Body of pancreas (tissue), 4 donors: ENCODE results near the gene POLL. TPM values are rescaled to one million over a fixed set of nuclear protein-coding genes. Genes with fewer than 3 reads are reported as not detected.

ENCODE experiments used
- ATAC-seq: fragments of 150-250 bp; one replicate; pipeline ENCODE4 v1.9.1; 2016
- DNase-seq, 4 donors: peaks; one replicate each; pipeline ENCODE4 v3.0.0-alpha.2; 2019
- H3K27ac ChIP-seq, 4 donors: fragments of 200-600 bp; sonication (generic); 1 replicate in 3 of 4; 2 replicates in 1 of 4; pipeline versions ENCODE4 v1.5.1 to v1.6.1; 2016 to 2019; ENCODE audit warnings: mild to moderate bottlenecking in 1 of 4, mixed read lengths in 1 of 4, moderate library complexity in 1 of 4
- H3K27me3 ChIP-seq, 2 donors: fragments of 200-600 bp; sonication (generic); one replicate each; pipeline ENCODE4 v1.6.0; 2016; ENCODE audit warnings: mild to moderate bottlenecking in 1 of 2
- H3K36me3 ChIP-seq, 2 donors: fragments of 200-600 bp; sonication (generic); replicated peaks in 1 of 2; 2 replicates each; pipeline ENCODE4 v1.5.1; 2016; ENCODE audit warnings: low read depth in 2 of 2; ENCODE audit not compliant: insufficient read depth in 1 of 2
- H3K4me1 ChIP-seq: fragments of 200-600 bp; sonication (generic); one replicate; pipeline ENCODE4 v1.6.0; 2016
- H3K4me3 ChIP-seq, 2 donors: fragments of 200-600 bp; sonication (generic); 1 replicate in 1 of 2; 2 replicates in 1 of 2; pipeline ENCODE4 v1.5.1; 2016 to 2019
- H3K9me3 ChIP-seq, 3 donors: fragments of 200-600 bp; sonication (generic); 1 replicate in 2 of 3; 2 replicates in 1 of 3; pipeline ENCODE4 v1.5.1; 2016
- POLR2A ChIP-seq, 3 donors: fragments of 450-650 bp; IDR thresholded peaks; one replicate each; pipeline ENCODE4 v1.6.1; 2016; ENCODE audit warnings: antibody characterized with exemption in 3 of 3, mild to moderate bottlenecking in 2 of 3
- WGBS, 2 donors: methylation state at CpG; one replicate each; pipeline ENCODE4 v1.1.5; 2017; 5-methylcytosine and 5-hydroxymethylcytosine counted together
- intact Hi-C: fragments of 100-400 bp; cut with DNase I; formaldehyde crosslinking; loops from one replicate; pipeline ENCODE4 v1.15.1; 2023
- total RNA-seq, 2 donors: library from RNA; depleted of rRNA; stranded (reverse); fragments of >200 nt; gene quantifications; one replicate each; pipeline ENCODE4 v1.1.0, GENCODE V29; 2016
- TF ChIP-seq, protein P1 (sequence below), 7 experiments: fragments of 450-650 bp in 4 of 7; fragments of 200-600 bp in 3 of 7; sonication (generic) in 3 of 7; IDR thresholded peaks; one replicate each; pipeline ENCODE4 v1.5.1; 2016 to 2019; ENCODE audit warnings: antibody characterized with exemption in 7 of 7

The POLL gene
- total RNA-seq, 2 donors from 2014 or later: 36.9 to 38.4 TPM

DNA sequence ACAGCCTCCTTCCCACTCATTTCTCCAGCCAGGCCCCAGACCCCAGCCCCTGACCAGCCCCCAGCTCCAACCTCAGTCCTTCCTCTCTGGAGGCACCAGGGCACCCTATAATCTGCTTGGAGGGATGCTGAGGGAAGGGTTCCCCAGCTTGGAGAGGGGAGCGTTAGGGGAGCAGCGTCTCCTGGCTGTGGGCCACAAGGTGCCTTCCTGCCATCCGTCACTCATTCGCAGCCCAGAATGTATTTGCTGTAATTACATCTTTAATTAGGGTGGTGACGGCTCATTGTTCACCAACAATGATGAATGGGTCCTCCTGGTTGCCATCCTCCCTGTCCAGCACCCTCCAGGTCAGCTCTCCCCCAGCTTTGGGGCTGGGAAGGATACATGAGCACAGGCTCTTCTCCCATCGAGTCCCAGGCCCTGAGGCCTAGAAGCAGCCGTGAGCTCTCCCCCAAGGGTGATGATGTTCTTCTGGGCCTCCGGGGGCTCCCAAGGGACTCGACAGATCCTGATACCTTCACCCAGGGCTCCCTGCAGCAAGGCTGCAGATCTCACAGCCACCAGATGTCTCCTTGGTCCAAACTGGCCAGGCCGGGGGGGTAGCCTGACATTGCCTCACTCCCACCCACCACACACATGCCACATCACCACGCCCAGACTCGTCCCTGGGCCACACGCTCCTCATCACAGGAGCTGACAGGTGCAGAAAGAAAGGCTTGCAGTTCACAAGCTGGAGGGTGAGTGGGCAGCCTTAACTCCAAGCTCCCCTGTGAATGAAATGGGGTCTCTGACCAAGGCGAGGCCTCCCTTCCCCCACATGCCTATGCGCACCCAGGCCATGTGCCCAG lies 26.8 kb downstream of the POLL start:
- intact Hi-C loops: loop anchor here (10.0 kb wide), 1 partner anchor 286 kb away; no protein-coding TSS in a partner anchor
- ATAC-seq (no peak), DNase-seq (no peak)
- 60 to 78% methylated on average over 8 to 15 of the region's 15 CpGs for WGBS, 2 donors
- peaks cover 0 to 5% of the 10 kb centered on the region in 2 donors for H3K27me3 ChIP-seq
- no peaks in the 10 kb centered on the region for H3K36me3 ChIP-seq
- H3K4me3 ChIP-seq: no peak overlapping the region
- no peak overlapping the region for H3K27ac ChIP-seq
- peaks cover 2% of the 10 kb centered on the region for H3K4me1 ChIP-seq
- H3K9me3 ChIP-seq: no peaks in the 10 kb centered on the region
- TF ChIP-seq, protein P1, sequence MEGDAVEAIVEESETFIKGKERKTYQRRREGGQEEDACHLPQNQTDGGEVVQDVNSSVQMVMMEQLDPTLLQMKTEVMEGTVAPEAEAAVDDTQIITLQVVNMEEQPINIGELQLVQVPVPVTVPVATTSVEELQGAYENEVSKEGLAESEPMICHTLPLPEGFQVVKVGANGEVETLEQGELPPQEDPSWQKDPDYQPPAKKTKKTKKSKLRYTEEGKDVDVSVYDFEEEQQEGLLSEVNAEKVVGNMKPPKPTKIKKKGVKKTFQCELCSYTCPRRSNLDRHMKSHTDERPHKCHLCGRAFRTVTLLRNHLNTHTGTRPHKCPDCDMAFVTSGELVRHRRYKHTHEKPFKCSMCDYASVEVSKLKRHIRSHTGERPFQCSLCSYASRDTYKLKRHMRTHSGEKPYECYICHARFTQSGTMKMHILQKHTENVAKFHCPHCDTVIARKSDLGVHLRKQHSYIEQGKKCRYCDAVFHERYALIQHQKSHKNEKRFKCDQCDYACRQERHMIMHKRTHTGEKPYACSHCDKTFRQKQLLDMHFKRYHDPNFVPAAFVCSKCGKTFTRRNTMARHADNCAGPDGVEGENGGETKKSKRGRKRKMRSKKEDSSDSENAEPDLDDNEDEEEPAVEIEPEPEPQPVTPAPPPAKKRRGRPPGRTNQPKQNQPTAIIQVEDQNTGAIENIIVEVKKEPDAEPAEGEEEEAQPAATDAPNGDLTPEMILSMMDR (IDR thresholded peaks at IDR 0.05): no peak
- no peak for TF ChIP-seq POLR2A (IDR thresholded peaks at IDR 0.05)

- intact Hi-C loops: loop anchor here (10.0 kb wide), 1 partner anchor 286 kb away; no protein-coding TSS in a partner anchor
- TF ChIP-seq, protein P1 (IDR thresholded peaks at IDR 0.05): no peak
- no peak for TF ChIP-seq POLR2A (IDR thresholded peaks at IDR 0.05)
- ATAC-seq: no peak
- H3K9me3 ChIP-seq: no peaks in the 10 kb centered on the region
- peaks cover 0 to 5% of the 10 kb centered on the region in 2 donors for H3K27me3 ChIP-seq
- H3K27ac ChIP-seq: no peak overlapping the region
- H3K4me1 ChIP-seq: no peaks in the 10 kb centered on the region
- no peak overlapping the region for H3K4me3 ChIP-seq
- DNase-seq: no peak
- H3K36me3 ChIP-seq: no peaks in the 10 kb centered on the region
- WGBS, 2 donors: 25 to 59% methylated on average over 1 to 2 of the region's 2 CpGs
These were observed 27.6 kb downstream of the POLL start for GRCh38 chr10:101560298-101561067.

- DNase-seq (no peak), ATAC-seq (no peak)
- H3K4me1 ChIP-seq: no peaks in the 10 kb centered on the region
- no peak overlapping the region for H3K27ac ChIP-seq
- H3K4me3 ChIP-seq: no peak overlapping the region
- intact Hi-C loops: loop anchor here (10.0 kb wide), 1 partner anchor 285 kb away; no protein-coding TSS in a partner anchor
- H3K27me3 ChIP-seq: peaks cover 0 to 1% of the 10 kb centered on the region in 2 donors
- TF ChIP-seq, protein P1 (IDR thresholded peaks at IDR 0.05): no peak
- no peak for TF ChIP-seq POLR2A (IDR thresholded peaks at IDR 0.05)
- WGBS, 2 donors: 66 to 72% methylated on average over 12 of the region's 12 CpGs
- H3K9me3 ChIP-seq: no peaks in the 10 kb centered on the region
- H3K36me3 ChIP-seq: no peaks in the 10 kb centered on the region
These were observed 28.3 kb downstream of the POLL start for GRCh38 chr10:101559596-101560297.

- Histone ChIP-seq H3K9me3 (no peaks in the 10 kb centered on the region), H3K27ac (no peak overlapping the region), H3K4me1 (no peaks in the 10 kb centered on the region), H3K36me3 (no peaks in the 10 kb centered on the region), H3K4me3 (no peak overlapping the region), H3K27me3 (no peaks in the 10 kb centered on the region)
- ATAC-seq (no peak), DNase-seq (no peak)
- intact Hi-C loops: no loop called here
- WGBS, 2 donors: 58 to 63% methylated on average over 14 to 18 of the region's 18 CpGs
- TF ChIP-seq POLR2A (IDR thresholded peaks at IDR 0.05): no peak
- TF ChIP-seq, protein P1 (IDR thresholded peaks at IDR 0.05): no peak
These were observed 29.1 kb downstream of the POLL start for GRCh38 chr10:101558671-101559595.
